Suprapubic skin (tissue), 4 donors: ENCODE measurements around the gene PRRG3. TPM values are rescaled to one million over a fixed set of nuclear protein-coding genes. Genes with fewer than 3 reads are reported as not detected.

Source experiments
- DNase-seq, 2 donors: peaks; one replicate each; pipeline ENCODE4 v3.0.0-alpha.2; 2019; ENCODE audit warnings: low spot score in 2 of 2
- H3K27ac ChIP-seq: fragments of 200-600 bp; sonication (generic); one replicate; pipeline ENCODE4 v1.5.1; 2019
- H3K27me3 ChIP-seq: fragments of 200-600 bp; sonication (generic); one replicate; pipeline ENCODE4 v1.5.1; 2019
- H3K36me3 ChIP-seq: fragments of 200-600 bp; sonication (generic); one replicate; pipeline ENCODE4 v1.5.1; 2019
- H3K4me1 ChIP-seq: fragments of 200-600 bp; sonication (generic); one replicate; pipeline ENCODE4 v1.5.1; 2019
- H3K4me3 ChIP-seq: fragments of 200-600 bp; sonication (generic); one replicate; pipeline ENCODE4 v1.5.1; 2019; ENCODE audit warnings: mild to moderate bottlenecking
- H3K9me3 ChIP-seq: fragments of 200-600 bp; sonication (generic); one replicate; pipeline ENCODE4 v1.5.1; 2019
- EP300 ChIP-seq: sonication (generic); formaldehyde crosslinking; IDR thresholded peaks from one replicate; pipeline ENCODE4 v1.6.1; 2017; ENCODE audit warnings: antibody characterized with exemption
- POLR2A ChIP-seq, 2 donors: fragments of 450-650 bp; IDR thresholded peaks; one replicate each; pipeline ENCODE4 v1.6.1; 2017; ENCODE audit warnings: antibody characterized with exemption in 2 of 2, mild to moderate bottlenecking in 2 of 2, moderate library complexity in 2 of 2
- POLR2AphosphoS5 ChIP-seq, 3 donors: sonication (generic); formaldehyde crosslinking; IDR thresholded peaks; one replicate each; pipeline ENCODE4 v1.6.1; 2017; ENCODE audit warnings: antibody characterized with exemption in 3 of 3
- whole genome bisulfite sequencing: methylation state at CpG from one replicate; pipeline ENCODE4 v1.1.5; 2018; 5-methylcytosine and 5-hydroxymethylcytosine counted together
- total RNA-seq, 4 donors: library from RNA; depleted of rRNA; stranded (reverse); fragments of >200 nt; gene quantifications; one replicate each; pipeline ENCODE4 v1.1.0, GENCODE V29; 2016
- TF ChIP-seq, protein P1 (sequence below), 2 donors: fragments of 200-600 bp in 1 of 2; fragments of 450-650 bp in 1 of 2; sonication (generic) in 1 of 2; IDR thresholded peaks; one replicate each; pipeline ENCODE4 v1.5.1; 2016 to 2019; ENCODE audit warnings: antibody characterized with exemption in 2 of 2, mild to moderate bottlenecking in 1 of 2, moderate library complexity in 1 of 2

The PRRG3 gene
- total RNA-seq, 4 donors from 2014 or later, result 0.36 to 1.1 (median 1.0) TPM

DNA sequence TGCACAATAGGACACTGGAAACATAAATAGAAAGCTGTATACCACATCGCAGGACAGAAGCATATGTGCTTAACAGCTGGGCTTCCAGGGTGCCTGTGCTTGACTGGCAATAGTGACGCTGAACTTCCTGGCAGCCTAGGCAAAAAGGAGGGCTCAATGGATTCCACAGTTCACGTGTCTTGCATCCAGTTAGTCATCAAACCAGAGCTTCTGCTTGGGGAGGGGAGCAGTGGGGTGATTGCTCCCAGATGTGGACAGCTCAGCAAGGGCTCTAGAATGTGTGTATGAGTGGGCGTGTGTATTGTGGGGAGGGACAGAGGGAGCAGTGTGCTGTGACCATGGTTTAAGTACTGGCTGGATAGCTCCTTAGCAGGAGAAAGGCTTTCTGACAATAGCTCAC, 2.3 kb downstream of the PRRG3 start:
- no peak for DNase-seq
- Histone ChIP-seq H3K36me3 (no peaks in the 10 kb centered on the region), H3K4me3 (no peak overlapping the region), H3K9me3 (no peaks in the 10 kb centered on the region), H3K4me1 (peaks cover 4% of the 10 kb centered on the region), H3K27me3 (peaks cover 7% of the 10 kb centered on the region), H3K27ac (peak overlapping the region; percentile 15)
- WGBS, result 52% methylated on average over 4 of the region's 4 CpGs
- TF ChIP-seq POLR2A (IDR thresholded peaks at IDR 0.05) (no peak), POLR2AphosphoS5 (IDR thresholded peaks at IDR 0.05) (peak in 1 of 3 donors; percentile 5)

DNA sequence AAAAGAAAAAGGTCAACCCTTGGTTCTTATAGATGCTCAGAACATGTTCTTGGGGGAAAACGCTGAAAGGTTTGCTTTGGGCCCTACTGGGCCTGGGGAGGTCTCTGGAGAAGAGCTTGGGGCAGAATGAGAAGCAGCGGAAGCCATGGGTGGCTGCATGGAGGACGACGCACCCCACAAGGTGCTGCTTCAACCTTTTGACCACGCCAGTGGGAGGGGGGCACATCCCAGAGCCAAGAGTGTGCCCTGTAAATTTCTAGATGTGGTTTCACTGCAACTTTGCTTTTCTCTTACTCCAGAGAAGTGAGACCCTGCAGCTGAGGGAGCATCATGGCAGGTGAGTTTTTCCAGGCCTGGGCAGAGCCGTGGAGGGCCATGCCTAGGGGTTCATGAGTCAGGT, 3.2 kb downstream of the PRRG3 start:
- Histone ChIP-seq H3K27me3 (peaks cover 7% of the 10 kb centered on the region), H3K36me3 (no peaks in the 10 kb centered on the region), H3K4me3 (no peak overlapping the region), H3K9me3 (no peaks in the 10 kb centered on the region), H3K27ac (no peak overlapping the region), H3K4me1 (peaks cover 4% of the 10 kb centered on the region)
- 84% methylated on average over 6 of the region's 6 CpGs for WGBS
- TF ChIP-seq POLR2AphosphoS5 (IDR thresholded peaks at IDR 0.05), result no peak
- no peak for TF ChIP-seq POLR2A (IDR thresholded peaks at IDR 0.05)
- no peak for TF ChIP-seq EP300
- TF ChIP-seq, protein P1, sequence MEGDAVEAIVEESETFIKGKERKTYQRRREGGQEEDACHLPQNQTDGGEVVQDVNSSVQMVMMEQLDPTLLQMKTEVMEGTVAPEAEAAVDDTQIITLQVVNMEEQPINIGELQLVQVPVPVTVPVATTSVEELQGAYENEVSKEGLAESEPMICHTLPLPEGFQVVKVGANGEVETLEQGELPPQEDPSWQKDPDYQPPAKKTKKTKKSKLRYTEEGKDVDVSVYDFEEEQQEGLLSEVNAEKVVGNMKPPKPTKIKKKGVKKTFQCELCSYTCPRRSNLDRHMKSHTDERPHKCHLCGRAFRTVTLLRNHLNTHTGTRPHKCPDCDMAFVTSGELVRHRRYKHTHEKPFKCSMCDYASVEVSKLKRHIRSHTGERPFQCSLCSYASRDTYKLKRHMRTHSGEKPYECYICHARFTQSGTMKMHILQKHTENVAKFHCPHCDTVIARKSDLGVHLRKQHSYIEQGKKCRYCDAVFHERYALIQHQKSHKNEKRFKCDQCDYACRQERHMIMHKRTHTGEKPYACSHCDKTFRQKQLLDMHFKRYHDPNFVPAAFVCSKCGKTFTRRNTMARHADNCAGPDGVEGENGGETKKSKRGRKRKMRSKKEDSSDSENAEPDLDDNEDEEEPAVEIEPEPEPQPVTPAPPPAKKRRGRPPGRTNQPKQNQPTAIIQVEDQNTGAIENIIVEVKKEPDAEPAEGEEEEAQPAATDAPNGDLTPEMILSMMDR (IDR thresholded peaks at IDR 0.05), result no peak
- no peak for DNase-seq

DNA sequence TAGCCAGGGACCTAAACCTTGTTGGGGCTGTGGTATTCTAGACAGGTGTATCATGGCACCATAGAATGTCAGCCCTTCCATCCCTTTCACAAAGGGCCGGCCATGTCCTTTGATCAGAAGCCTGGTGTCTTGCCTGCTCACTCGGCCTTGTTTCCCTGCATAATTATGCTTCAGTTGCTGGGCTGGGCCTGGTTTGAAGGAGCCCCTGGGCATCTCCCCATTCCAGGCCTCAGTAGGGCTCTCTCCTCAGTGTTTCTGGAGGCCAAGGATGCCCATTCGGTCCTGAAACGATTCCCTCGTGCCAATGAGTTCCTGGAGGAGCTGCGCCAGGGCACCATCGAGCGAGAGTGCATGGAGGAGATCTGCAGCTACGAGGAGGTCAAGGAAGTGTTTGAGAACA, 4.5 kb downstream of the PRRG3 start:
- Histone ChIP-seq H3K9me3 (no peaks in the 10 kb centered on the region), H3K4me1 (peaks cover 4% of the 10 kb centered on the region), H3K36me3 (no peaks in the 10 kb centered on the region), H3K4me3 (no peak overlapping the region), H3K27ac (no peak overlapping the region), H3K27me3 (peaks cover 7% of the 10 kb centered on the region)
- no peak for DNase-seq
- no peak for TF ChIP-seq EP300
- TF ChIP-seq POLR2A (IDR thresholded peaks at IDR 0.05), result no peak
- TF ChIP-seq POLR2AphosphoS5 (IDR thresholded peaks at IDR 0.05), result no peak
- WGBS, result 90% methylated on average over 9 of the region's 9 CpGs

DNA sequence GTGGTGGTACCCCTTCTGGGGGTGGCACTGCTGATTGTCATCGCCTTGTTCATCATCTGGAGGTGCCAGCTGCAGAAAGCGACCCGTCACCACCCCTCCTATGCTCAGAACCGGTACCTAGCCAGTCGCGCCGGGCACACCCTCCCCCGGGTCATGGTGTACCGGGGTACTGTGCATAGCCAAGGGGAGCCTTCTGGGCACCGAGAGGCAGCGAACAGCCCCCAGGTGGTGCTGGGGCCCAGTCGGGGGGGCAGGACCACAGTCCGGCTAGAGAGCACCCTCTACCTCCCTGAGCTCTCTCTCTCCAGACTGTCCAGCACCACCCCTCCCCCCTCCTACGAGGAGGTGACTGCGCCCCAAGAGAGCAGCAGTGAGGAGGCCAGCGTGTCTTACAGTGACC, 5.3 kb downstream of the PRRG3 start:
- H3K4me3 ChIP-seq, result no peak overlapping the region
- DNase-seq, result no peak
- WGBS, result 60% methylated on average over 3 of the region's 16 CpGs
- no peaks in the 10 kb centered on the region for H3K36me3 ChIP-seq
- no peaks in the 10 kb centered on the region for H3K9me3 ChIP-seq
- H3K27me3 ChIP-seq, result no peaks in the 10 kb centered on the region
- TF ChIP-seq EP300, result no peak
- TF ChIP-seq POLR2A (IDR thresholded peaks at IDR 0.05), result no peak
- TF ChIP-seq, protein P1 (IDR thresholded peaks at IDR 0.05), result no peak
- TF ChIP-seq POLR2AphosphoS5 (IDR thresholded peaks at IDR 0.05), result no peak
- no peaks in the 10 kb centered on the region for H3K4me1 ChIP-seq
- no peak overlapping the region for H3K27ac ChIP-seq

DNA sequence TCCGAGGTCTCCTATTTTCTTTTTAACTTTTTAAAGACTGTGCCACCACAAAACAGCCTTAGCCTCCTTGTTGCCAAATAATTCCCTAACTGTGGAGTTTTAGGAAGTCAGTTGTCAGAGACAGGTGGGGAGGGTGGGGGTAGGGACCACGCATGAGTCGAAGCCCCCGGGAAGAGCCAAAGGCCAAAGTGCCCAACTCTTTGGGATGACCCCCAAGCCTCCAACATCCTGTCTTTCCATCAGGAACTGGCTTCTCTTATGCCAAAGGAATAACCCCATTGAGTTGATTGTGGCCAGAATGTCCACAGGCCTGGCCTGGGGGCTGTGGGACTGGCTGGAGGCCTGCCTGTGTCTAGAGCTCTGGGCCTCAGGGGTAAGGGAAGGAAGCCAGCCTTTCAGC, 5.8 kb downstream of the PRRG3 start:
- Histone ChIP-seq H3K4me1 (no peaks in the 10 kb centered on the region), H3K4me3 (no peak overlapping the region), H3K36me3 (no peaks in the 10 kb centered on the region), H3K27ac (no peak overlapping the region), H3K9me3 (no peaks in the 10 kb centered on the region), H3K27me3 (no peaks in the 10 kb centered on the region)
- DNase-seq, result no peak
- WGBS, result 94% methylated on average over 4 of the region's 4 CpGs
- no peak for TF ChIP-seq POLR2AphosphoS5 (IDR thresholded peaks at IDR 0.05)
- TF ChIP-seq POLR2A (IDR thresholded peaks at IDR 0.05), result no peak
- TF ChIP-seq, protein P1 (IDR thresholded peaks at IDR 0.05), result no peak
- TF ChIP-seq EP300, result no peak

DNA sequence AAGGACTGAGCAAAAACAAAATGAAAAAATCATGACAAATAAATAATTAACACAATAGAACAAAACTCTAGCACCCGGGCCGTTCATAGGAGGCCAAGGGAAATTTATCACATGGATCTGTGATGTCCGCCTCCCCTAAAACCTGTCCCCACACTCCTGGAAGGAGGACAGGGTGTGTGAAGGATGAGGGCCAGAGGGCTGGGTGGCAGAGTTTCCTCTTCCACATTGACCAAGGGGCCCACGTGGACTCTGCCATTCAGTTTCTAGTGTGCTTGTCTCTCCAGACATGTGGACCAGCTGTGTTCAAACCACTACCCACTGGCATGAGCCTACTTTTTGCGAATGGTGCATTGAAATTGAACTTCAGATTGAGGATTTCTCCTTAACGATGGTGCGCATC, 6.3 kb downstream of the PRRG3 start:
- TF ChIP-seq POLR2A (IDR thresholded peaks at IDR 0.05), result no peak
- no peaks in the 10 kb centered on the region for H3K36me3 ChIP-seq
- 75% methylated on average over 6 of the region's 7 CpGs for WGBS
- no peaks in the 10 kb centered on the region for H3K27me3 ChIP-seq
- H3K27ac ChIP-seq, result no peak overlapping the region
- no peak overlapping the region for H3K4me3 ChIP-seq
- H3K9me3 ChIP-seq, result no peaks in the 10 kb centered on the region
- H3K4me1 ChIP-seq, result no peaks in the 10 kb centered on the region
- DNase-seq, result no peak

DNA sequence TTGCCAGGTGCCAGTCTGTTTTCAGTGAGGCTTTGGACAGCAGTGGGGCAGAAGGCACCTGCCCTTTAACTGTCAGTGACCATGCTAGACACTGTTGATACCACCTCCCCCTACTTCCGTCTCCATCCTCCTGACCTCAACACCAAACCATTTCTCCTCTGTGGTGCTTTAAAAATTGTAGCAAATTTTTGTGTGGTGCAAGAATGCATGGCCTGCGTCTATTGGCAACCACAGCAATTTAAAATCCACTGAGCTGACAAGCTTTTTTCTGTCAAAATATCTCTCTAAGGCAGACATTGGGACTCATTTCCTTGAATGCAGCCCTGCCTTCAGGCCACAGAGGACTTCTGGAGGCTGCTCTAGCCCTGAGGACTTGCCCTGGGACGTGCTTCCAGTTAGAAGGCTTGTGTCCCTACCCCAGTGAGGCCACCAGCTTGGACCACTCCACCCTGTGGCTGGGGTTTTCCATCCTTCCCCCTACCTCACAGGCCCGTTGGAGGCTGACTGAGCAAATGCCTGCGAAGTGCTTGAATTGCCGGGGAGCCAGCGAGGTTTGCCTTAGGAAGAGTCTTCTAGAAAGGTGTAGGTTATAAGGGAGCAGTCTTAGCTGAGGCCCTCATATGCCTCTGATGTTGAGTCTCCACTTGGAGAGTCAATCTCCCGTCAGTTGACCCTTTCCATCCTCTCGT, 6.9 kb downstream of the PRRG3 start:
- Histone ChIP-seq H3K9me3 (no peaks in the 10 kb centered on the region), H3K27ac (no peak overlapping the region), H3K4me3 (no peak overlapping the region), H3K27me3 (no peaks in the 10 kb centered on the region), H3K36me3 (no peaks in the 10 kb centered on the region), H3K4me1 (no peaks in the 10 kb centered on the region)
- DNase-seq, result no peak
- TF ChIP-seq EP300 (no peak), POLR2A (IDR thresholded peaks at IDR 0.05) (no peak), POLR2AphosphoS5 (IDR thresholded peaks at IDR 0.05) (no peak)
- TF ChIP-seq, protein P1 (IDR thresholded peaks at IDR 0.05), result no peak
- WGBS, result 74% methylated on average over 9 of the region's 9 CpGs
